Left lobe of liver (tissue), 2 donors: ENCODE data around the gene WWOX. TPM values are rescaled to one million over a fixed set of nuclear protein-coding genes. Genes with fewer than 3 reads are reported as not detected.
"Not testable (repeated sequence)": the region's sequence is repeated elsewhere in the genome, so short reads cannot be mapped to it uniquely, and the experiment has no call there.

Experiments
- ATAC-seq: fragments of 200-7000 bp; cut with Tn5 transposase; one replicate; pipeline ENCODE4 v1.9.1; 2020; ENCODE audit warnings: mild to moderate bottlenecking, moderate library complexity
- DNase-seq: peaks from one replicate; pipeline ENCODE4 v3.0.0-alpha.2; 2020; ENCODE audit warnings: low spot score
- total RNA-seq: library from RNA; stranded (reverse); gene quantifications from one replicate; pipeline ENCODE4 v1.2.1, GENCODE V29; 2021
- donor health status: DM: no; HTN: no; CAD: no; lungs with moderate emphysema.
- donor health status: DM: no; HTN: yes; CAD: no.

WWOX gene
- total RNA-seq, 1 donor from 2014 or later, result 15.1 TPM

- no peak for ATAC-seq
- DNase-seq, result no peak
These were observed 1158.6 kb downstream of the WWOX start for GRCh38 chr16:79257953-79258490.

GRCh38 chr16:79260890-79261289 lies 1161.4 kb downstream of the WWOX start:
- DNase-seq, ATAC-seq: not testable (repeated sequence)

GRCh38 chr16:79261481-79261940 lies 1162.1 kb downstream of the WWOX start:
- ATAC-seq (peak; percentile 97), DNase-seq (peak; percentile 68)

GRCh38 chr16:79261944-79262552 lies 1162.6 kb downstream of the WWOX start:
- DNase-seq, result no peak
- peak; percentile 15 for ATAC-seq

Other genes with a start within 250 kb of the WWOX start
- gene CLEC3A, start 77.1 kb upstream of the WWOX start, total RNA-seq, result not detected